Fibroblast of skin of scalp (primary cell): ENCODE results near the gene DYNLL2.
"Not testable (repeated sequence)": the region's sequence is repeated elsewhere in the genome, so short reads cannot be mapped to it uniquely, and the experiment has no call there.

Experiments used
- DNase-seq: peaks from one replicate; pipeline ENCODE4 v3.0.0-alpha.2; 2013

DYNLL2 gene

DNA sequence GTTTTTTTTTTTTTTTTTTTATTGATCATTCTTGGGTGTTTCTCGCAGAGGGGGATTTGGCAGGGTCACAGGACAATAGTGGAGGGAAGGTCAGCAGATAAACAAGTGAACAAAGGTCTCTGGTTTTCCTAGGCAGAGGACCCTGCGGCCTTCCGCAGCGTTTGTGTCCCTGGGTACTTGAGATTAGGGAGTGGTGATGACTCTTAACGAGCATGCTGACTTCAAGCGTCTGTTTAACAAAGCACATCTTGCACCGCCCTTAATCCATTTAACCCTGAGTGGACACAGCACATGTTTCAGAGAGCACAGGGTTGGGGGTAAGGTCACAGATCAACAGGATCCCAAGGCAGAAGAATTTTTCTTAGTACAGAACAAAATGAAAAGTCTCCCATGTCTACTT is 10.0 kb upstream of the DYNLL2 start:
- DNase-seq: not testable (repeated sequence)

DNA sequence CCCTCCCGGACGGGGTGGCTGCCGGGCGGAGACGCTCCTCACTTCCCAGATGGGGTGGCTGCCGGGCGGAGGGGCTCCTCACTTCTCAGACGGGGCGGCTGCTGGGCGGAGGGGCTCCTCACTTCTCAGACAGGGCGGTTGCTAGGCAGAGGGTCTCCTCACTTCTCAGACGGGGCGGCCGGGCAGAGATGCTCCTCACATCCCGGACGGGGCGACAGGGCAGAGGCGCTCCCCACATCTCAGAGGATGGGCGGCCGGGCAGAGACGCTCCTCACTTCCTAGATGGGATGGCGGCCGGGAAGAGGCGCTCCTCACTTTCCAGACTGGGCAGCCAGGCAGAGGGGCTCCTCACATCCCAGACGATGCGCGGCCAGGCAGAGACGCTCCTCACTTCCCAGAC is 8.8 kb upstream of the DYNLL2 start:
- DNase-seq: not testable (repeated sequence)

DNA sequence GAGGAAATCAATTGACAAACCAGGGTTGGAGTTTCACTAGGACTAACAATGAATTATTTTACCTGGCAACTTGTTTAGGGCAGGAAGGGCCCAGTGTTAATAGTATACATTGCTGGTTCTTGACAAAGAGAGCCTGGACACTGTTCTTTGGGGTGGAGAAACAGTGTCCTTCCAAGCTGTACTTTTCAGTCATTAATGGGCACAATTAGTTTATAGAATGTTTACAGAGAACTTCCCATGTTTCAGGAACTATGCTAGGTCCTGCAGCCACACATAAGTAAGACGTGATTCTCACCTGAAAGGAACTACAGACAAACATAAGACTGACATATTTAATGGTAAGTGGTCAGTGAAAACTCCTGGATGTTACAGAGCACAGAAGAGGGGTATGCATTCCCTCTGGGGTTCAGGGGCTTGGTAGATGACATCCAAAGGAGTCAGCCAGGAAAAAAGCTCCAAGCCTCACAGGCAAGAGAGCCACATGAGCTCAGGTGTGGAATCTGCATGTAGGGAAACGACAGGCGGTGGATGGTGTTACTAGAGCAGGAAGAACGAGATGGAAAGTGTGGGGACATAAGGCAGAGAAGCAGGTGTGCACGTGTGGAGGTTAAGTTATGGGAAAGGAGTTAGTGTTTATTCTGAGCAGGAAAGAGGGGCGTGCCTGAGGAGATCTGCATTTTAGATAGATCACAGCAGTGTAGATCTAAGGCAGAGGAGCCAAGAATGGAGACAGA is 3.8 kb upstream of the DYNLL2 start:
- DNase-seq: no peak

DNA sequence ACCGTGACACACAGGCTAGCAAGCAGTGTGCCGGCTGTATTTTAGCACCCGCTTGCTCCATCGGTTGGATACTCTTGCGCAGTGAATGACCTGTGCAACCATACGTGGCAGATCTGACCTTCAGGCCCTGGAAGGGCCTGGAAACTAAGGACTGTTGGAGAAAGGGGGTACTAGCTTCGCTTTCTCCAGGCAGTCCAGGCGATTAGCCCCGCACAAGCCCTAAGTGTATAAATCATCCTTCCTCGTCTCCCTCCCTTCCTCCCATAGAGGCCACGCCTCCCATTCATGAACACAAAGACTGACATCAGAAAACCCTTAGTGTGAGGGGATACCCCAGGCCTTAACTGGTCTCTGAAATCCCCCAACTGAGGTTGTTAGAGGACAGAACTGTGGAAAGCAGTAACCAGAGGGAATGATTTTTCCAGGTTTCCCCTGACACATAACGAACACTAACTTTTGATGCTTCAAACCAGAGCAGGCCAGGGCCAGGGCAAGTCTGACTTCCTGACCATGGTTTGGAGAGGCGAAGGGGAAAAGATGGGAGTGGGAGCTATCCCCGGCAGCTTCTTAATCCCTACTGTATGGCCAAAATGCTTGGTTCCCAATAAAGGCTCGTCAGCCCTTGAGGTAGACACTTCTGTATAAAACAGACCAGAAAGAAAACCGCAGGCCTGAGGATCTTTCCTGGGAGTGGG is 1.4 kb upstream of the DYNLL2 start:
- no peak for DNase-seq

DNA sequence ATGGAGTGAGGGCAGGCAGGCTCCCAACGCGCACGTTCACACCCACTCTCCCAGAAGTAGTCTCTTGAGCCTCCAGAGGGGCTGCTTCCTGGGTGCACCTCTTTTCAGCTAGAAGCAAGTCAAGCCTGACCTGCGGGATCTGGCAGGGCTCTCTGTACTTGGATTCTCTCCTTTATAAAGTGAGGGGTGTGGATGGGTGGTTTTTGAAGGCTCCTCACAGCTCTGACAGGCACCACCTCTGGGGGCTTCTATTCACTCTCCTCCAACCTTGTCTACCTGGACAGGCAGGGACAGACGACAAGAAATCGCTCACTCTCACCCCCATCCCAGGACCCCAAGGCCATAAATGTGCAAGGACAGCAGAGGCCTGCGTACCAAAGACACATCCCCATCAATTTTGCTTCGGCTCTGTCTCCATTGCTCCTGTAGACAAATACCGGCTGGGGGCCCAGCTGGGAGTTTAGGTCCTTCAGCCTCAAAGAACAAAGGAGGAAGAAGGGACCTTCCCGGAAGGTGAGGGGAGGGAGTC is 814 bp upstream of the DYNLL2 start:
- no peak for DNase-seq

DNA sequence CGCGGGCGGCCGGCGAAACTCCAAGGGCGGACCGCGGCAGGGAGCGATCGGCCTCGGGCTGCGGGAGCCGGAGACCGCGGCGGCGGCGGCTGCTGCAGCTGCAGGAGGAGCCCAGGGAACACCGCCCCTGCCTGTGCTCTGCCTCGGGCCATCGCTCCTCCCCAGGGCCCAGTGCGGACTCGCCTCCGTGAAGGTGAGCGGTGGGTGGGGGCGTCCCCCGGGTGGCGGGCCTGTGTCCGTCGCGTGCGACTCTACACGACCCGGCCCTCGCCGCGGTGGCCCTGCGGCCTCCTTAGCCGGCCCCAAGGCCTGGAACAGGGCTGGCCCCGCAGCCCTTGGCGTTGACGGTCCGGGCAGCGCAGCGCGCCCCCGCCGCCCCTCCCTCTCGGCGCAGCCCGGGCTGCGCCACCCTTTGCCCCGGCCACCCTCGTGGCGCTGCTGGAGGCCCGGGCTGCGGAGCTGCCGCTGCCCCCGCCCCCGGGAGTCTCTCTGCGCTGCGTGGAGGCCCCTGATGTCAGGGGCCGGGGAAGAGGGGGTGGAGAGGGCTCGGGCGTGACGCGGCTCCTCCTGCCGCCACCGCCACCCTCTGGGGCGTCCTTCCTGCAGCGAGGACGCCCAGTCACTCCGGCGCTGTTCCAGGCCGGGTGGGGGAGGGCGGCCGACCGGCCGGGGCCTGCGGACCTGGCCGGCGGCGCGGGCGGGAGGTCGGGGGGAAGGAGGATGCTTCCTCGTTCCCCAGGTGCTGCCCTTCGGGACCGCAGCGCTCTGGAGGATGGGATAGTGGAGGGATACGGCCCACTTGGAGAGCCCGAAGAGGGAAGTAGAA is 485 bp downstream of the DYNLL2 start:
- peak; percentile 65 for DNase-seq

DNA sequence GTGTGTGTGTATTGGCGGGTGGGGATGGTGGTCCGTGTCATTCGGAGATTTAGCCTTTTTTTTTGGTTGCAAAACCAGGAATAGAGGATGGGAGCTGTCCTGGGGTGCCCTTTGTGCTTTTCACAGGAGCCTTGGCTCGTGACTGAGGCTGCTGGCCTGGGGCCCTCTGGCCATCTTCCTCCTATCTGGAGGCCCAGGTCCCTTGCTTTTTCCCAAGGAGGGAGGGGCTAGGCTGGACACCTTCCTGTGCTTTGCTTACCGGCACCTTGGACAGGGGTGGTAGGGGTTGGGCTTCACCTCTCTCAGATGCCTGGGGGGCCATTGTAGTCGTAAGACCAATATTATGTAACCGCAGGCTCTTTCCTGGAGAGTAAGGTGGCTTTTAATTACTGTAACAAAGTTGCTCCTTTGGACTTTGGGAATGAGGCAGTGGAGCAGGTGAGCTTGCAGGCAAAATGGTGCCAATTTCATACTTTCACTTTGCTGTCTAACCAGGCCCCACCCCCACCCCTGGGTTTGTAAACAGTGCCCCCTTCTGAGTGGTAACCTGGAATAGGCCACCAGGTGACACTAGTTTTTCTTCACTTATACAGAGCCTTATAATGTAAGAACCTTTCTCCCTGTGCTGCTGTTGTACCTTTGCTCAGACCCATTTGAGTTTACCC is 1.2 kb downstream of the DYNLL2 start:
- DNase-seq: no peak

DNA sequence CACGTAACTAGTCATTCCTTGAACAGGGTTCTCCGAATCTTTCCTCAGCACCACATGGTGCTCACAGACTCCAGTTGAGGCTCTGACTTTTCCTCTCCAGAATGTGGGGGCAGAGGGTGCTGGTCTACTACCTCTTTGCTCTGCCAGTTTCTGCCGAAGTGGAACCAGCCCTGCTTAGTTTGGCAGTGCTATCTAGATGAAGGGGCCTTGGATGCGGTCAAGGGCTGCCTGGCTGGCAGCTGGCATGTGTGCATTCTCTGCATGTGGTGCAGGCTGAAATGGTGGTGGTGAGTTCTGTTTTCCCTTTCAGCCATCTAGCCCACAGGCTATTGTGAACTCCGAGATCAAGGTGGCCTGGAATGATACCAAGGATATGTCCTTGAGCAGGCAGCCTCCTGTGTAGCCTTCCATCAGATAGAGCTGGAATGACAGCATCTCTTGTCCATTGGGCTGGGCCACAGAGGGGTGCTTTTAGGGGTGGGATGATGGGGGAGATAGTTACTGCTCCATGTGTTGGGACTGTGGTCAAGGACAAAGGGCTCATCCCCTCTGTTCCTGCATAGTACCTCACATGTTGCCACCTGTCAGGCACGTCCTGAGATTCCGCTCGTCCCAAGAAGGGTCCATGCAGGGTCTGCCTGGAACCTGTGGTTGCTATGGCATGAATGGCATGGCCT is 2.0 kb downstream of the DYNLL2 start:
- no peak for DNase-seq

DNA sequence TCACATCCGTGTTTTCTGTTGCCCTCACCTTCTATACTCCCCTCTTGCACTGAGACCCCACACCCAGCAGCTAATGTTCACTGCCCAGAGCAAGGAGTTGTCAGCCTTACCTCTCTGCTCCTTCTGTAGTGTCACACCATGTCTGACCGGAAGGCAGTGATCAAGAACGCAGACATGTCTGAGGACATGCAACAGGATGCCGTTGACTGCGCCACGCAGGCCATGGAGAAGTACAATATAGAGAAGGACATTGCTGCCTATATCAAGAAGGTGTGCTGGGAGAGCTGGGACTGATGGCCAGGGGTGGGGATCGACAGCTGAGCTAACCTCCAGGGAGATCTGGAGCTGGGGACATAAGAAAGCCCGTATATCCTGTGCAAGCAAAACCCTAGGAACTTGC is 3.7 kb downstream of the DYNLL2 start:
- no peak for DNase-seq

DNA sequence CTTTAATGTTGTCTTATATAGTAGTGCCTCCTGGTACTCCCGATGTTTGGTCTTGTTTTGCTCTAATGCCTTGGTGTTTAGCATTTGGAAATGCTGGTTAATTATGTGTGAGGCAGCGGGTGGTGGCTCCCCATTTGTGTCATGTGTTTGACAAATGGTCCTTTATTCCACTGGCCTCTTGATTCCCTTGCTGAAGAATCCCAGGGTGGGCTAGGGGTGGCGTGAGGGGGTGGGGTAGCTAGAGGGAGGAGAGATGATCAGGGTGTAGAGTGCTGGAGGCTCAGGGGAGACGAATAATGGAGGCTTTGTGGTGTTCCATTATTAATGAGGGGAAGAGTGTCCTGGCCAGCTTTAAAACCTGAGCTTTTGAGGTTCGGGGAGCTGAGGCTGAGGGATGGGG is 5.4 kb downstream of the DYNLL2 start:
- DNase-seq: no peak

DNA sequence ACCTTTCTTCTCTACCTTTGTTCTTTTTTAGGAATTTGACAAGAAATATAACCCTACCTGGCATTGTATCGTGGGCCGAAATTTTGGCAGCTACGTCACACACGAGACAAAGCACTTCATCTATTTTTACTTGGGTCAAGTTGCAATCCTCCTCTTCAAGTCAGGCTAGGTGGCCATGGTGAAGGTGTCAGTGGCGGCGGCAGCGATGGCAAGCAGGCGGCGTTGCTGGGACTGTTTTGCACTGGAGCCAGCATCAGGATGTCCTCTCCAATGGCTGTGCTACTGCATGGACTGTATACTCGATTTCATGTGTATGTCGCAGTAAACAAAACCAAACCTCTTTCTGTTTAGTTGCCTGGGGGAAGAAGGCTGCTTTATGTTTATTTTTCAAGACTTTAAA is 5.9 kb downstream of the DYNLL2 start:
- DNase-seq: no peak

DNA sequence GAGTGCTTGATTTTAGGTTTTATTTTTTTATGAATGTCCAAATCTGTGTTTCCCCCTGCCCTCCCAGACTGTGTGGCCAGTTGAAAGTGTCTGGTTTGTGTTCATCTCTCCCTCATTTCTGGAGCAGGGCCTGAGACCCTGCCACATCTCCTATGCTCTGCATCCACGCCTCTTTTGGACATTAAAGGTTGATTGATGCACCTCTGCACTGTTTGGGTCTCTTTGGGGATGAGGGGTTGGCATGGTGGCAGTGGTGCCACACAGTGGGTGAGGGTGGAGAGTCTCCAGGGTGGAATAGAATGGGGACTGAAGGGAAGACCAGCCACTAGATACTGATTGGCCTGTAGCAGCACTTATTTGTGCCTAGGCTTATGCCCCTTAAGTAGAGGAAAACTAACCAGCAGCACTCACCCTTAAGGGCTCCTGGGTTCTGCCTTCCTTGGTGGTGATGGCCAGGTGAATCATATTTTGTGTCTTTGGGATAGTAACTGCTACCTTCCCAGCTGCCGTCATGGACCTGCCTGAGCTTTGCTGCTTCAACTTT is 7.9 kb downstream of the DYNLL2 start:
- no peak for DNase-seq

DNA sequence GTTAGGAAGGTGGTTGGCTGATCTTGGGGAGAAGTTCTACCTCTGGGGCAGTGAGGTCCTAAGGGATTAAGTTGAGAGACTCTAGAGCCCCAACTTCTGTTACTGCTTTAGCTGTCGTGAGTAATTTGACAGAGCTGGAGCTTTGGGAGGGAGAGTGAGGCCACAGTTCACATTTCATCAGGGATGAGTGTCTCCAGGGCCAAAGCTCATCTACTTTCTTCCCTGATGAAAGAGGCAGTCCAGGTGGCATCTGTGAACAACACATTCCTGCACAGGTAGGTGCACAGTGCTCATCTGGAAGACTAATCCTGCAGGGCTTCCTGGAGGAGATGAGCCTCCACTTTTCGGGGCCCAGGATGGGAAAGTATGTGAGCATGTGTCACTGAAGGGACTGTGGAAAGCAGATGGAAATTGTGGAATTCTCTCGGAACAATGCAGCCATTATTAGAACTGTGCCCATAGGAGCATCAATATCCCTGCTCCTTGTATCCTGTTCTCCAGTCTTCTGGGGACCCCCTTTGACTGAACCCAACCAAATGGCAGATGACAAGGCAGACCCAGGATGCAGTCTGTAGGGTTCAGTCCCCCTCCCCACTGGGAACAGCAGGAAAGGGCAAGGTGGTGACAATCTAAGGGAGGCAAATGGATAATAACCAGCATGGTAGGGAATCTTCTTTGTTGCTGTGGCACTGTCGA is 9.0 kb downstream of the DYNLL2 start:
- no peak for DNase-seq

DNA sequence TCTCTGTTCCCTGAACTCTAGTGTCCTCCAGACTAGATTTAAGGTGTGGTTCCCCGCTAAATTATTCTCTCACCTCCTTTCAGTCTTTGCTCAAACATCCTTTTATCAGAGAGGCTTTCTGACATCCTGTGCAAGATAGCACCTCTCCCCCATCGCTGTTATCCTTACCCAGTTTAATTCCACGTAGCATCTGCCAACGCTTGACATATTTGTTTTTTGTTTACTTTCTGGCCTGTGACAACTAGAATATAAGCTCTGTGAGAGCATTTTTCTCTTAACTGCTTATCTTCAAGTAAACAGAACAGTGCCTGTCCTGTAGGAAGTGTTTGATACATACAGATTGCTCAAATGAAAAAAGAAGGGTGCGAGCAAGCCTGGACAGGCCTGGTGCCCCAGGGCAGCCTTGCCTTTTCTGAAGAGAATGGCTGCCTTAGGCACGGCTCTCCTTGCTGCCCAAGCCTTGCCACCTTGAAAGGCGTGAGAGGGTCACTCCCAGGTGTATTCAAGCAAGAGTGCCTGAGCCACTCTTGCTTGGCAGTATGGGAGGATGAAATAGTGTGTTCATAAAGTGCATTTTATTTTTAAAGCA is 9.7 kb downstream of the DYNLL2 start:
- DNase-seq: no peak

DNA sequence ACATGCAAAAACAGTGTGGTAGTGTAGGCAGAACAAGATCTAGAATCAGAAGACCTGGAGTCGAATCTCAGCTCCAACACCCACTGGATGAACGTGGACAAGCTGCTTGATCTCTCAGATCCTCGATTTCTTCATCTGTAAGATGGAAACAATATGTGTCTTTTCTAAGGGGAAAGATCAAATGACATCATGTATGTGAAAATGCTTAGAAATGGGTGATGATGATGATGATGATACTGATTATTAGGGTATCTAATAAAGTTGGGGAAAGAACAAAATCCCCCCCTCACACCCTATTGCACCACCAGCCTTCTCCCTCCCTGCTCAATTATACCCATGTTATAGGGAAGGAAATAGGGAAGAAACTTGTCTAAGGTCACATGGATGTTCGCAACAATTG is 10.9 kb downstream of the DYNLL2 start:
- DNase-seq: no peak

DNA sequence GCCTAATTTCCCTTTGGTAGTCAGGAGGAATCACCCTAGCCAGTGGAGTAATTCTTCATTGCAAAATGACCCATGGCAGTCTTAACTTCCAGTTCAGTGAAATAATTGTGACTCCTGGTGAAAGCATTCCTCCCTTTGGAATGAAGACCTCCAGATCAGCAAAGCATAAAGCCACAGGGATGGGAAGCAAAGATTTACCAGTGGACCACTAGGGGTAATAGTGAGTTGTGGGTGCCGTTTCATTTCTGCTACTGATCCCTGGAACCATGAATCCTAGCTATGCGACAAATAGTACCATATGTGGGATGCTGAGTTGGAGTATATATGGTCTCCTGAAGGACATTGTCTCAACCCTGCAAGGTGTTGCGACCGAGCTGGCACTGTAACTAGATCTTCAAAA is 13.7 kb downstream of the DYNLL2 start:
- no peak for DNase-seq

DNA sequence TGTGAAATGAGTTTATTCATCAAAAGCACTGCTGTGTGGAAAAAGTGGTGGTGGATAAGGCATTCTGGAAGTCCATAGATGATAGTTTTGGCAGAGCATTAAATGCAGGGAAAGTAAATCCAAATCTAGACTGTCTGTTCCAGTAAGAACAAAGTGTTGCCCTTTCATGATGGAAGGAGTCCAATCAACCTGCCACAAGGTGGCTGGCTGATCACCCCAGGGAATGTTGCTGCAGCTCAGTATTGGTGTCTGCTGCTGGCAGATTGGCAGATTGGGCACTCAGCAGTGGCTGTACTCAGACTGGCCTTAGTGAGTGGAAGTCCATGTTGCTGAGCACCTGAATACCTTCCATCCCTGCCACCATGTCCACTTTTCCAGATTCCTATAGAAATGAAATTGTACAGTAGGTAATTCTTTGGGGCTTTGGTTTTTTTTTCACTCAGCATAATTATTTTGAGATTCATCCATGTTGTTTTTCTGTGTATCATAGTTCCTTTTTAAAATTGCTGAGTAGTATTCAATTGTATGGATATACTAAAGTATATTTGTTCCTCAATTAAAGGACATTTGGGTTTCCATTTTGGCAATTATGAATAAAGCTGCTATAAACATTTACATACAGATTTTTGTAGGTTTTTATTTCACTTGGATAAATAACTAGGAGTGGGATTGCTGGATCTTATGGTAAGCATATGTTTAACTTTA is 14.3 kb downstream of the DYNLL2 start:
- DNase-seq: no peak

DNA sequence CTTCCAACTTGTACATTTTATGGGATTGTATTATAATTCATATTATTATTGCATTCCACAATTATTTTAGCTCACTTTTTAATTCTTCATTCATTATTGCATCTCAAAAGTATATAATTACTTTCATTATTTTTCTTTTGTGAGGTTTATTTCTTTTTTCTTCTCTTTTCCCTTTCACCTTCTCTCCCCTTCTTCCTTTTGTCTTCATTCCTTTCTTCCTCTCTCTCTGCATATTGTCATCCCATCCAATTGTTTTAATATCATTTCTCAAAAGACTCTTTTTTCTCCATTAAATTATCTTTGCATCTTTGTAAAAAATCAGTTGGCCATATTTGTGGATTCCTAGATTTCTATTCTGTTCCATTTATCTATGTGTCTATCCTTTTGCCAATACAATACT is 17.3 kb downstream of the DYNLL2 start:
- no peak for DNase-seq

DNA sequence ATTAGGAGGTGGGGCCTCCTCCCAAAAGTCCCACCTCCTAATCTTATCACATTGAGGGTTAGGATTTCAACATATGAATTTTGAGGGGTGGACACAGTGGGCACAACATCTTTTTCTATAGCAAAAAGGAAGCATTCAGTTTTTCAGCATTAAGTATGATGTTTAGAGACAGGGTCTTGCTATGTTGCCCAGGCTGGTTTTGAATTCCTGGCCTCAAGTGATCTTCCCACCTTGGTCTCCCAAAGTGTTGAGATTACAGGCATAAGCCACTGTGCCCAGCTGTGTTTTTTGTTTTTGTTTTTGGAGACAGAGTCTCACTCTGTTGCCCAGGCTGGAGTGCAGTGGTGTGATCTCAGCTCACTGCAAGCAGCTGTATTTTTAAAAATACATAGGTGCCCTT is 18.7 kb downstream of the DYNLL2 start:
- DNase-seq: not testable (repeated sequence)

DNA sequence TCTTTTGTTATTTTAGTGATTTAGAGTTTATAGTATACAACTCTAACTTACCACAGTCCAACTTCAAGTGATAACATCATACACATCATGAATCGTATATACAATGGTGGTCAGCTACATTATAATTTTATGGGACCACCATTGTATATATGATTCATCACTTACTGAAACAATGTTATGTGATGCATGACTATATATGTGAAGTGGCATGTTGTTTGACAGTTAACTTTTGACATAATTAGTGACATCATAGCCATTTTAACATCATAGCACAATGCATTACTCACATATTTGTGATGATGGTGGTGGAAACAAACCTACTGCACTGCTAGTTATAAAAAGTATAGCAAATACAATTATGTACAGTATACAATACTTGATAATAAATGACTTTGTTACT is 21.9 kb downstream of the DYNLL2 start:
- no peak for DNase-seq
